Activated CD4-positive, alpha-beta T cell treated with anti-CD3 and anti-CD28 coated beads, Interleukin-2, Interleukin-4, amounts not matched to agents 100 ng/mL and 50 ng/mL, durations not matched to agents 16 hours and 8 hours (primary cell): ENCODE data around the gene SYN1.
"Not testable (repeated sequence)": the region's sequence is repeated elsewhere in the genome, so short reads cannot be mapped to it uniquely, and the experiment has no call there.

Experiments used
- DNase-seq: peaks from one replicate; pipeline ENCODE4 v3.0.0-alpha.2; 2020; ENCODE audit warnings: low spot score

The SYN1 gene

GRCh38 chrX:47633689-47634590 is 14.3 kb upstream of the SYN1 start:
- no peak for DNase-seq

DNA sequence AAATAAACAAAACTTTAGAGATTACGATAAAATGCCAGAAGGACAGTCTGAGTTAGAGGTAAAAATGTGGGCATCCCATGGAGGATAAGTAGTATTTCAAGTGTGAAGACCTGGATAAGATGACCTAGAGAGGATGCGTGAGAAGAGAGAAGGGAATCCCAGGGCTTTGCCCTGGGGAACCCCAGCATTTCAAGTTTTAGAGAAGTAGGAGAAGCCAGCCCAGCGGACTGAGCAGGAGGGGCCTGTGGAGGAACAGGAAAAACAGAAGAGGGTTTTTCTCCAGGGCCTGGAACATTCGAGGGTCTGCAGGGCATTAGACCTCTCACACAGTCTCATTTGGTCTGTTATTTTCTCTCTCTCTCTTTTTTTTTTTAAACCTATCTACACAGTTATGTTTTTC is 13.0 kb upstream of the SYN1 start:
- DNase-seq, result no peak

- DNase-seq, result no peak
Measured at GRCh38 chrX:47631676-47632075, 12.0 kb upstream of the SYN1 start.

DNA sequence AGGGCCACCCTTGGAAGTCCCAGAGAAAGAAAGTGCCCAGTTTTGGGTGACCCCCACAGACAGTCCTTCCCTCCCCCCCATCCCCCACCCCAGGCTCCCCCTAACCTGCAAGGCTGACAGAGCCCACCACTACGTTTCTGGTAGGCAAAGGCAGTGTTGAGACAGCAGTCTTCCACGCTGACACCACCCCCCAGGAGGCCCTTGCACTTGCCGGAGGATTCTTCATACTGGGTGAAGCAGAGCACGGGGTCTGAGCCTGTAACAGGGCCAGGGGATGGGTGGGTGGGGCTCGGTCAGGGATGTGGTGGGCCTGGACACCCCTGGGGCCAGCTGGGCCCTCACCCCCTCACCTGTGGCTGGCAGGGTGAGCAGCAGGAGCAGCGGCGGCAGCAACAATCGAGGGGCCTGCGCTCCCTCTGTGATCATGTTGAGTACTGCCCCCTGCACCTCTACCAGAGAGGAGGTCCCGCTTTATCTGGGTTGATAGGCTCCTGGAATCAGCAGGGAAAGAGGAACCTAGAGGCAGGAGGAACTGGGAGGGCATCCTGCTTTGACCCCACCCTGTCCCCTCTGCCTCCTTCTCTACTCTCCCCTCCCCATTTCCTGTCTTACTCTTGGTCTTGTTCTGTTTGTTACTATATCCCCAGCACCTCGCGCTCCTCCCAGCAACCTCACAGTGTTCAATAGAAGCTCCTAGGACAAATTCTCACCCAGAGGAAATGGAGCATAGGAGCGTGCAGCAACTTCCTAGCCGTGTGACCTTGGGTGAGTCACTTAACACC is 10.0 kb upstream of the SYN1 start, which contains the start of gene CFP:
Gene CFP (minus strand): TSS at position 512 of the 782 bp plus-strand sequence. CDS start 86 bp downstream, at position 426.
- DNase-seq, result no peak

DNA sequence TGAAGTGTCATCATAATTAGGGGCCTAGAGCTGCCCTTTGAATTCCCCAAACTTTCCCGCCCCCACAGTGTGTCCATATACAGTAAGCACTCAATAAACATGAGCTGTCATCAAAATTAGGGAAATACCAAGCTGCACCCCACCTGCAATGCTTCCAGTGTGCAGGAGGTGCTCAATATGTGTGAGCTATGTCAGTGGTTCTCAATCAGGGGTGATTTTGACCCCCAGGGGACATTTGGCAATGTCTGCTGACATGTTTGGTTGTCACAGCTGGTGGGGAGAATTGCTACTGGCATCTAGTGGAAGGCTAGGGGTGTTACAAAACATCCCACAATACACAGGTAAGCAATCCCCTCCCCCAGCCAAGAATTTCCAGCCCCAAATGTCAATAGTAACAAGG is 9.3 kb upstream of the SYN1 start:
- no peak for DNase-seq

DNA sequence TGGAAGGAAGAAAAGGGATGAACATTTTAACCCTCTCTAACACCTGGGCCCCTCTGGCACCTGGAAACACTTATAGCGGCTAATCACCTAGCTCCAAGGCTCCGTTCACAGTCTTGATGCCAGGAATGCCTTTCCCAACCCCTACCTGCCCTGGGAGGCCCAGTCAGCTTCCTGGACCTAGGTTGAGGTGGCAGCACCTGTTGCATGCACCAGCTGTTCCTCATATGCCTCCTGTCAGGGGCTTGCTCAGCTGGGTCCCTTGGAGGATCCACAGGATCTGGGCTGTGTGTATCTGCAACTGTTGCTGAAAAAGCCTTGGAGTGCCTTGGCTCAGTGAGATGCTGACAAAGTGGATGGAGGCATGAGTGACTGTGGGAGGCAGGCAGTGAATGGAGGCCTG is 5.7 kb upstream of the SYN1 start:
- DNase-seq, result no peak

GRCh38 chrX:47623540-47624027 is 3.9 kb upstream of the SYN1 start:
- DNase-seq, result no peak

DNA sequence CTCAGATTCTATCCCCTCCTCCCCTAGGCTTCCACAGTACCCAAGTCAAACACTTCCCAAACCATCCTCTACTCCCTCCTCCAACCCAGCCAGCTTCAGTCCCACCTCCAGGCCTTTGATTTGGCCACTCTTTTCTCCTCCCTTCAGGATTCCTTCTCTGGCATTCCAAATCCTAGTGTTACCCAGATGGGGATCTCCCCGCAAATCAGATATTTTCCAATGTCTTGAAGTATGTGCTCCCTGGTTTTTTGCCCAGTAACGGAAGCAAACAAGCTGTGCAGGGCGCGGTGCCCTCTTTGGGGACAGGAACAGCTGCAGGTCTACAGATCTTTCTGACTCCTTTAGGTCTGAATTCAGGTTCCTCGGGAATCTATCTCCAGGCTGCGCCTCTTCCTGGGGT is 2.2 kb upstream of the SYN1 start:
- DNase-seq, result no peak

- DNase-seq, result no peak
Measured at GRCh38 chrX:47620303-47620685, 637 bp upstream of the SYN1 start.

DNA sequence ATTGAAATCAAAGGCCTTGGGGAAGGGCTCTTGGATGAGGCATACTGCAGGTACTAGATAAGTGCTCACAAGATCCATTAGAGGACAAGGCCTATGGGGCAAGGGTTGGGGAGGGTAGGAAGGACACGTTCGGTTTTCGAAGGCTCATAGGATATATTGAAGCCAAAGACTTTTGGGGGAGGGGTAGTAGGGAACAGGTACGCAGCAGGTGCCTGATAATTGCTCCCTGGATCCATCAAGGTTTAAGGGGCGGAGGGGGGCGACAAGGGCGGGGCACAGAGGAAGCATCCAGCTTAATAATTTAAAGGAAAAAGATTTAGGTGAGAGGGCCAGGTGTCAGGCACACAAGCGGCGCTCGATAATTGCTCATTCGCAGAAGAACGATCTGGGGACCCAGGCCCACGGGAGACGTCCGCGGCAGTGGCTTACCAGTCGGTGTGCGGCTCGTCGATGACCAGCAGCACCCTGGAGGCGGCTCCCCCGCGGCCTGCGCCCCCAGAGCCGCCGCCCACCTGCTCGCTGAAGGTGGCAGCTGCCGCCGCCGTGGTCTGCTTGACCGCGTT is 653 bp downstream of the SYN1 start:
- DNase-seq, result no peak

- DNase-seq, result no peak
Measured at GRCh38 chrX:47614618-47615017, 5.0 kb downstream of the SYN1 start.

GRCh38 chrX:47613082-47613481 is 6.6 kb downstream of the SYN1 start:
- DNase-seq, result no peak

DNA sequence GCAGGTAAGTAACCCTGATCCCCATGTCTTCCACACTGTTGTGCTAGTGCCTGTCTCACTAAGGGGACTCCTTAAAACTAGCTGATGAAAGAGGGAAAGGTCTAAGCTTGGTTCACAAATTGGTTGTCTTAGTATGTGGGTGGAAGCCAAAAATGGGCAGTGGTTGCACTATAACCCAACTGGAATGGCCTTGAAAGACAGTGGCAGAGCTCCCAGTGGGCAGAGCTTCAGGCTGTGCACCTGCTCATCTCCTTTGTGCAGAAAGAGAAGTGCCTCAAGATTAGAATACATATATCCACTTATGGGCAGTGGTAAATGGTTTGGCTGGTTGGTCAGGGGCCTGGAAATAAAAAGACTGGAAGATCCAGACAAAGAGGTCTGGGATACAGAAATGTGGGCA is 7.2 kb downstream of the SYN1 start:
- DNase-seq, result no peak

DNA sequence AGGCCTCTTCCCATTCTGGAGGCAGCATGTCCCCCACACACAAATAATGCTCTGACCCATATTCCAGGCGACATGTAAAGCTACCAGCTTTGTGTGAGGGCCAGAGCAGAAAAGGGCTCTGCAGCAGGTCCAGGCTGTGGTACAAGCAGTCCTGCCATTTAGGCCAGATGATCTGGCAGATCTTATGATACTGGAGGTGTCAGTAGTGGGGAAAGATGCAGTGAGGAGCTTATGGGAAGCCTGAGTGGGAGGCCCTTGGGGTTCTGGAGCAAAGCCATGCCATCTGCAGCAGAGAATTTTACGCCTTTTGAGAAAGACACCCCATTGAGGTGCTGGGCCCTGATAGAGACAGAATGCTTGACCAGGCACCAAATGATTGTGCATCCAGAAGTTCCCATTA is 7.7 kb downstream of the SYN1 start:
- no peak for DNase-seq

DNA sequence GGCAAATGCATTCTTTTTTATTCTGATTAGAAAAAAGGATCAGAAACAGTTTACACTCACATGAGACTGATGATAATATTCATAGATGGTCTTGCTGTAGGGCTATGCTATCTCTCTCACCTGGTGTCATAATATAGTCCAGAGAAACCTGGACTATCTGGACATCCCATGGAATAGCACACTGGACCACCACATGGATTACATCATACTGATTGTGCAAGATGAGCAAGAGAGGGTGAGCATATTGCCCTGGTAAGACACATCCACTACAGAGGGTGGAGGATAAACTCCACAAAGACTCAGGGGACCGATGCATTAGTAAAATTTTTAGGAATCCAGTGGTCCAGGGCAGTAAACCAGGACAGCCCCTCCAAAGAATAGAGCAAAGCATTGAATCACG is 8.2 kb downstream of the SYN1 start:
- DNase-seq, result no peak

- DNase-seq, result no peak
Measured at GRCh38 chrX:47610511-47610910, 9.1 kb downstream of the SYN1 start.

- DNase-seq, result no peak
Measured at GRCh38 chrX:47608130-47608810, 11.4 kb downstream of the SYN1 start.

DNA sequence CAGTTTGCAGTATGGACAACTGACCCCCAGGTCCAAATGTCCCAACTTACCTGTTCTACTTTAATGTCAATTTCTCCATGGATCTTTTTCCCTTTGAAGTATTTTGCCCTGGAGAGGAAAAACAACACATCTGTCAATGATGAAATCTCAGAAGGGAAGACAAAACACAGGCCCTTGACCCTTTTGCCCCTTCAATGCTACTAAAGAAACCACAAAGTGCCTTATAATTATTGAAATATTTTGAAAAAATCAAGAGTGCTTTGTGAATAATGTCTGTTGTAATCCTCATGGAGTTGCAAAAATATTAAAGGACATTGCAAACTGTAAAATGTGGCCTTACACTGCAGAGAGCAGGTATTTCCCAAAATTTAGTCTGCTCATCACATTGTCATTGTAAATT is 12.6 kb downstream of the SYN1 start:
- DNase-seq, result no peak

GRCh38 chrX:47605024-47605423 is 14.6 kb downstream of the SYN1 start:
- DNase-seq, result no peak

DNA sequence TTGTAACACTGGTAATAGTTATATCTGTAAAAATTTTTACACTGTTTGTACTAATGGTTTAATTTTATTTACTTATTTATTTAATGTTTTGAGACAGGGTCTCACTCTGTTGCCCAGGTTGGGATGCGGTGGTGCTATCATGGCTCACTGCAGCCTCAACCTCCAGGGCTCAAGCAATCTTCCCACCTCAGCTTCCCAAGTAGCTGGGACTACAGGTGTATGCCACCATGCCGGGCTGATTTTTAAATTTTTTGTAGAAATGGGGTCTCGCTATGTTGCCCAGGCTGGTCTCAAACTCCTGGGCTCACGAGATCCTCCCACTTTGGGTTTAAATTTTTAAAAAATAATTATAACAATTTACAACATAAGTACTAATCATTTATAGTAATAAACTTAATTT is 16.5 kb downstream of the SYN1 start:
- not testable (repeated sequence) for DNase-seq

- no peak for DNase-seq
Measured at GRCh38 chrX:47597222-47597621, 22.4 kb downstream of the SYN1 start.

GRCh38 chrX:47596256-47596655 is 23.4 kb downstream of the SYN1 start:
- DNase-seq, result no peak
